HG03045 (cell line): ENCODE data around the gene HLA-C.
A peak's percentile ranks its signal among the peaks of the same experiment; 100 is the strongest.
"Not testable (repeated sequence)": the region's sequence is repeated elsewhere in the genome, so short reads cannot be mapped to it uniquely, and the experiment has no call there.

Experiments
- ATAC-seq: cut with Tn5 transposase; IDR thresholded peaks from one replicate; pipeline ENCODE4 v1.9.1; 2021; ENCODE audit warnings: mild to moderate bottlenecking, moderate library complexity; ENCODE audit not compliant: unreplicated experiment

The HLA-C gene

GRCh38 chr6:31270788-31271640 is 878 bp downstream of the HLA-C start:
- ATAC-seq, result peak; percentile 28

- no peak for ATAC-seq
These were observed 3.1 kb downstream of the HLA-C start for GRCh38 chr6:31268836-31269235.

GRCh38 chr6:31268369-31268765 is 3.5 kb downstream of the HLA-C start:
- ATAC-seq, result no peak

- ATAC-seq, result no peak
These were observed 4.1 kb downstream of the HLA-C start for GRCh38 chr6:31267651-31268368.

- ATAC-seq, result no peak
These were observed 5.1 kb downstream of the HLA-C start for GRCh38 chr6:31266567-31267360.

GRCh38 chr6:31265926-31266325 is 6.0 kb downstream of the HLA-C start:
- ATAC-seq, result no peak

GRCh38 chr6:31263346-31263933 is 8.5 kb downstream of the HLA-C start:
- ATAC-seq, result not testable (repeated sequence)

- not testable (repeated sequence) for ATAC-seq
These were observed 11.9 kb downstream of the HLA-C start for GRCh38 chr6:31259995-31260394.

GRCh38 chr6:31252625-31253024 is 19.3 kb downstream of the HLA-C start:
- no peak for ATAC-seq

GRCh38 chr6:31251261-31251660 is 20.6 kb downstream of the HLA-C start:
- no peak for ATAC-seq

GRCh38 chr6:31249184-31249583 is 22.7 kb downstream of the HLA-C start:
- ATAC-seq, result no peak

GRCh38 chr6:31247813-31248212 is 24.1 kb downstream of the HLA-C start:
- no peak for ATAC-seq

GRCh38 chr6:31246051-31246521 is 25.8 kb downstream of the HLA-C start:
- no peak for ATAC-seq

- no peak for ATAC-seq
These were observed 28.4 kb downstream of the HLA-C start for GRCh38 chr6:31243508-31243907.

GRCh38 chr6:31239854-31240253 is 32.0 kb downstream of the HLA-C start:
- ATAC-seq, result no peak

- not testable (repeated sequence) for ATAC-seq
These were observed 37.8 kb downstream of the HLA-C start for GRCh38 chr6:31234101-31234500.

- no peak for ATAC-seq
These were observed 43.4 kb downstream of the HLA-C start for GRCh38 chr6:31228476-31228875.

- ATAC-seq, result no peak
These were observed 44.7 kb downstream of the HLA-C start for GRCh38 chr6:31227143-31227542.

- no peak for ATAC-seq
These were observed 46.2 kb downstream of the HLA-C start for GRCh38 chr6:31225735-31226134.

GRCh38 chr6:31222496-31222895 is 49.4 kb downstream of the HLA-C start:
- ATAC-seq, result no peak
